ENCODE results near the gene CAMSAP2.

The CAMSAP2 gene

GRCh38 chr1:200873671-200874397 is 135.1 kb downstream of the CAMSAP2 start:
- FAIRE-seq: no peak
- no peak for TF ChIP-seq CTCF (IDR thresholded peaks at IDR 0.05; ENCODE audit: insufficient read depth, missing control alignments)
- no peak for DNase-seq (ENCODE audit: insufficient read length, low spot score)

- no peak for FAIRE-seq
- no peak for DNase-seq (ENCODE audit: insufficient read length, low spot score)
- TF ChIP-seq CTCF (IDR thresholded peaks at IDR 0.05; ENCODE audit: insufficient read depth, missing control alignments): no peak
Measured at GRCh38 chr1:200874694-200875093, 136.0 kb downstream of the CAMSAP2 start.

GRCh38 chr1:200875416-200875815 is 136.7 kb downstream of the CAMSAP2 start:
- no peak for FAIRE-seq
- DNase-seq (ENCODE audit: insufficient read length, low spot score): no peak
- TF ChIP-seq CTCF (IDR thresholded peaks at IDR 0.05; ENCODE audit: insufficient read depth, missing control alignments): no peak

- no peak for FAIRE-seq
- TF ChIP-seq CTCF (IDR thresholded peaks at IDR 0.05; ENCODE audit: insufficient read depth, missing control alignments): no peak
- no peak for DNase-seq (ENCODE audit: insufficient read length, low spot score)
Measured at GRCh38 chr1:200877010-200877409, 138.3 kb downstream of the CAMSAP2 start.

- FAIRE-seq: no peak
- TF ChIP-seq CTCF (IDR thresholded peaks at IDR 0.05; ENCODE audit: insufficient read depth, missing control alignments): no peak
- no peak for DNase-seq (ENCODE audit: insufficient read length, low spot score)
Measured at GRCh38 chr1:200877839-200878551, 139.3 kb downstream of the CAMSAP2 start.

GRCh38 chr1:200880212-200880611 is 141.5 kb downstream of the CAMSAP2 start:
- FAIRE-seq (no peak), DNase-seq (ENCODE audit: insufficient read length, low spot score) (no peak)
- no peak for TF ChIP-seq CTCF (IDR thresholded peaks at IDR 0.05; ENCODE audit: insufficient read depth, missing control alignments)

GRCh38 chr1:200883118-200883517 is 144.4 kb downstream of the CAMSAP2 start:
- TF ChIP-seq CTCF (IDR thresholded peaks at IDR 0.05; ENCODE audit: insufficient read depth, missing control alignments): no peak
- DNase-seq (ENCODE audit: insufficient read length, low spot score) (no peak), FAIRE-seq (peak; percentile 38)

Measured in D721Med (cell line).